Activated CD8-positive, alpha-beta T cell treated with anti-CD3 and anti-CD28 coated beads for 36 hours (primary cell): Measurements from ENCODE around the gene SPACA4. TPM values are rescaled to one million over a fixed set of nuclear protein-coding genes. Genes with fewer than 3 reads are reported as not detected.

Experiments
- ATAC-seq: fragments of 200-7000 bp; cut with Tn5 transposase; one replicate; pipeline ENCODE4 v1.10.0; 2021; ENCODE audit warnings: mild to moderate bottlenecking, moderate library complexity
- CTCF ChIA-PET: fragments of 350-600 bp; sonication (Branson Sonifier 250); formaldehyde crosslinking; loops from one replicate; lab custom pipeline; 2021; ENCODE audit warnings: antibody characterized with exemption; lab: Charles Lee
- POLR2A ChIA-PET: fragments of 350-600 bp; sonication (Branson Sonifier 250); formaldehyde crosslinking; loops from one replicate; lab custom pipeline; 2021; ENCODE audit warnings: antibody characterized with exemption; lab: Charles Lee
- DNase-seq: peaks from one replicate; pipeline ENCODE4 v3.0.0-alpha.2; 2020
- H3K27ac Mint-ChIP-seq: one replicate; pipeline ENCODE4 v1.8.0; 2021; ENCODE audit warnings: mild to moderate bottlenecking, mixed read lengths
- H3K27me3 Mint-ChIP-seq: one replicate; pipeline ENCODE4 v1.8.0; 2021; ENCODE audit warnings: mixed read lengths
- H3K36me3 Mint-ChIP-seq: one replicate; pipeline ENCODE4 v1.8.0; 2021; ENCODE audit warnings: low read depth, mixed read lengths
- H3K4me1 Mint-ChIP-seq: one replicate; pipeline ENCODE4 v1.8.0; 2021; ENCODE audit warnings: low read depth, mixed read lengths
- H3K4me3 Mint-ChIP-seq: one replicate; pipeline ENCODE4 v1.8.0; 2021; ENCODE audit warnings: mild to moderate bottlenecking, moderate library complexity, mixed read lengths
- H3K9me3 Mint-ChIP-seq: one replicate; pipeline ENCODE4 v1.8.0; 2021; ENCODE audit warnings: mixed read lengths
- CTCF ChIP-seq: fragments of 200-600 bp; IDR thresholded peaks from one replicate; pipeline ENCODE4 v1.8.0; 2022; ENCODE audit warnings: antibody characterized with exemption, mild to moderate bottlenecking
- intact Hi-C: fragments of 100-400 bp; cut with micrococcal nuclease; formaldehyde crosslinking; loops from one replicate; pipeline ENCODE4 v1.10.0; 2022
- total RNA-seq, 2 experiments: library from RNA; stranded (reverse); gene quantifications; one replicate each; pipeline ENCODE4 v1.2.3, GENCODE V29; 2021

SPACA4 gene
- total RNA-seq, 2 experiments from 2014 or later: not detected

- H3K4me3 Mint-ChIP-seq: no peak overlapping the region
- H3K4me1 Mint-ChIP-seq: no peaks in the 10 kb centered on the region
- DNase-seq (no peak), ATAC-seq (no peak)
- no peak for TF ChIP-seq CTCF
- no peaks in the 10 kb centered on the region for H3K27me3 Mint-ChIP-seq
- H3K9me3 Mint-ChIP-seq: no peaks in the 10 kb centered on the region
- H3K36me3 Mint-ChIP-seq: no peaks in the 10 kb centered on the region
- H3K27ac Mint-ChIP-seq: no peak overlapping the region
- intact Hi-C loops: no loop called here
- ChIA-PET CTCF (interaction anchor here (1.1 to 2.8 kb wide), 2 partner anchors 12 to 194 kb away, joined by 3 to 9 read pairs; no protein-coding TSS in a partner anchor), POLR2A (interaction anchor here (1.3 kb wide), 1 partner anchor 14 kb away, joined by 5 read pairs; the partner anchor contains the start of gene FAM83E)
These were observed 5.7 kb upstream of the SPACA4 start for GRCh38 chr19:48600679-48601417.

- Mint-ChIP-seq H3K4me1 (no peaks in the 10 kb centered on the region), H3K27ac (no peak overlapping the region), H3K4me3 (no peak overlapping the region), H3K9me3 (no peaks in the 10 kb centered on the region), H3K27me3 (no peaks in the 10 kb centered on the region), H3K36me3 (no peaks in the 10 kb centered on the region)
- intact Hi-C loops: no loop called here
- CTCF ChIA-PET: interaction anchor here (1.7 to 2.8 kb wide), 2 partner anchors 14 to 17 kb away, joined by 3 to 9 read pairs; no protein-coding TSS in a partner anchor
- POLR2A ChIA-PET: interaction anchor here (1.3 to 2.2 kb wide), 2 partner anchors 11 to 13 kb away, joined by 3 to 6 read pairs; partner anchors contain the start of gene FAM83E
- no peak for DNase-seq
- ATAC-seq: no peak
- no peak for TF ChIP-seq CTCF
These were observed 3.5 kb upstream of the SPACA4 start for GRCh38 chr19:48603001-48603400.

- ATAC-seq (no peak), DNase-seq (no peak)
- CTCF ChIA-PET: interaction anchor here (1.7 to 2.8 kb wide), 2 partner anchors 14 to 17 kb away, joined by 3 to 9 read pairs; no protein-coding TSS in a partner anchor
- Mint-ChIP-seq H3K36me3 (no peaks in the 10 kb centered on the region), H3K27me3 (no peaks in the 10 kb centered on the region), H3K4me1 (no peaks in the 10 kb centered on the region), H3K9me3 (no peaks in the 10 kb centered on the region), H3K4me3 (no peak overlapping the region), H3K27ac (no peak overlapping the region)
- intact Hi-C loops: no loop called here
- POLR2A ChIA-PET: interaction anchor here (2.2 kb wide), 1 partner anchor 13 kb away, joined by 6 read pairs; no protein-coding TSS in a partner anchor
- TF ChIP-seq CTCF: no peak
These were observed 3.1 kb upstream of the SPACA4 start for GRCh38 chr19:48603449-48603848.

GRCh38 chr19:48603850-48604249 is 2.7 kb upstream of the SPACA4 start:
- Mint-ChIP-seq H3K27me3 (no peaks in the 10 kb centered on the region), H3K4me3 (no peak overlapping the region), H3K36me3 (no peaks in the 10 kb centered on the region), H3K27ac (no peak overlapping the region), H3K9me3 (no peaks in the 10 kb centered on the region), H3K4me1 (no peaks in the 10 kb centered on the region)
- ATAC-seq (no peak), DNase-seq (no peak)
- no peak for TF ChIP-seq CTCF
- ChIA-PET CTCF (interaction anchor here (1.7 kb wide), 1 partner anchor 17 kb away, joined by 3 read pairs; no protein-coding TSS in a partner anchor), POLR2A (interaction anchor here (2.2 kb wide), 1 partner anchor 12 kb away, joined by 6 read pairs; no protein-coding TSS in a partner anchor)
- intact Hi-C loops: no loop called here

GRCh38 chr19:48607359-48607755 is 815 bp downstream of the SPACA4 start:
- H3K9me3 Mint-ChIP-seq: no peaks in the 10 kb centered on the region
- H3K4me3 Mint-ChIP-seq: no peak overlapping the region
- no peak for DNase-seq
- intact Hi-C loops: no loop called here
- ATAC-seq: no peak
- ChIA-PET POLR2A (interaction anchor here (0.6 to 4.8 kb wide), 2 partner anchors 10 to 300 kb away, joined by 3 to 48 read pairs; partner anchors contain the start of genes RPL18 and SPHK2), CTCF (interaction anchor here (1.3 to 3.4 kb wide), 5 partner anchors 11 to 216 kb away, joined by 4 to 28 read pairs (median 14); partner anchors contain the start of genes KDELR1, RPL18 and SPHK2)
- no peaks in the 10 kb centered on the region for H3K36me3 Mint-ChIP-seq
- no peak for TF ChIP-seq CTCF
- H3K4me1 Mint-ChIP-seq: no peaks in the 10 kb centered on the region
- no peak overlapping the region for H3K27ac Mint-ChIP-seq
- no peaks in the 10 kb centered on the region for H3K27me3 Mint-ChIP-seq
